Heart left ventricle (tissue), 16 donors: Measurements from ENCODE around the gene PLA2G6. TPM values are rescaled to one million over a fixed set of nuclear protein-coding genes. Genes with fewer than 3 reads are reported as not detected.

Experiments
- ATAC-seq, 4 donors: fragments of 200-7000 bp; cut with Tn5 transposase; one replicate each; pipeline ENCODE4 v1.9.1; 2020 to 2022; ENCODE audit warnings: moderate library complexity in 4 of 4, mild to moderate bottlenecking in 3 of 4, moderate number of reproducible peaks in 1 of 4
- DNase-seq, 5 donors: peaks; one replicate each; pipeline ENCODE4 v3.0.0-alpha.2; 2020
- H3K27ac ChIP-seq, 12 donors: fragments of 200-600 bp; sonication (generic) in 4 of 12; one replicate each; pipeline versions ENCODE4 v1.5.0 to v1.8.0; 2016 to 2022; ENCODE audit warnings: mild to moderate bottlenecking in 2 of 12
- H3K27me3 ChIP-seq, 9 donors: fragments of 200-600 bp; sonication (generic) in 2 of 9; one replicate each; pipeline versions ENCODE4 v1.5.1 to v1.8.0; 2016 to 2022; ENCODE audit warnings: mild to moderate bottlenecking in 3 of 9
- H3K36me3 ChIP-seq, 9 donors: fragments of 200-600 bp; sonication (generic) in 2 of 9; one replicate each; pipeline versions ENCODE4 v1.5.0 to v1.8.0; 2018 to 2022; ENCODE audit warnings: mild to moderate bottlenecking in 2 of 9
- H3K4me1 ChIP-seq, 12 donors: fragments of 200-600 bp; sonication (generic) in 4 of 12; one replicate each; pipeline versions ENCODE4 v1.5.0 to v1.8.0; 2016 to 2022; ENCODE audit warnings: mild to moderate bottlenecking in 3 of 12
- H3K4me3 ChIP-seq, 12 donors: fragments of 200-600 bp; sonication (generic) in 4 of 12; one replicate each; pipeline versions ENCODE4 v1.5.0 to v1.8.0; 2017 to 2022; ENCODE audit warnings: mild to moderate bottlenecking in 9 of 12, moderate library complexity in 4 of 12
- H3K9me3 ChIP-seq, 12 donors: fragments of 200-600 bp; sonication (generic) in 4 of 12; one replicate each; pipeline versions ENCODE4 v1.5.0 to v1.8.0; 2016 to 2022; ENCODE audit warnings: mild to moderate bottlenecking in 1 of 12
- CTCF ChIP-seq, 12 donors: fragments of 200-600 bp; sonication (generic) in 4 of 12; IDR thresholded peaks; one replicate each; pipeline versions ENCODE4 v1.5.0 to v1.8.0; 2018 to 2022; ENCODE audit warnings: antibody characterized with exemption in 12 of 12, mild to moderate bottlenecking in 5 of 12
- POLR2A ChIP-seq, 2 donors: fragments of 450-650 bp; IDR thresholded peaks; one replicate each; pipeline ENCODE4 v1.6.1; 2017; ENCODE audit warnings: antibody characterized with exemption in 2 of 2, mild to moderate bottlenecking in 2 of 2, moderate library complexity in 2 of 2
- WGBS, 4 donors: extraction: QIAGEN DNeasy Blood & Tissue Kit in 2 of 4; methylation state at CpG; one replicate each; pipeline versions ENCODE4 v1.1.5 to v1.1.7; 2013 to 2018; 5-methylcytosine and 5-hydroxymethylcytosine counted together
- intact Hi-C, 10 donors: fragments of 100-400 bp; cut with DNase I; formaldehyde crosslinking; loops; one replicate each; pipeline versions ENCODE4 v1.11.1 to v1.14.2; 2022
- polyA plus RNA-seq, 2 donors: library from polyadenylated mRNA; stranded (reverse); fragments of 200-250 nt; gene quantifications; one replicate each; pipeline ENCODE4 v1.2.3, GENCODE V29; 2013
- total RNA-seq, 9 donors: library from RNA; depleted of rRNA in 2 of 9; stranded (reverse); fragments of >200 nt in 2 of 9; fragmentation: NEBNext Ultra II Directional in 3 of 9; extraction: Animal tissue kit (Norgen Biotek cat#: 25700) in 3 of 9; gene quantifications; one replicate each; pipeline versions ENCODE4 v1.1.0 to v1.2.4, GENCODE V29; 2016 to 2023
- donor health status: ischemic (EF 13 %, LVEDD 7.1; RV severe dilation, severe dysfunction).
- donor health status: healthy with polysubstance abuse.
- donor health status: DM: no; HTN: yes; CAD: no.
- donor health status: DM: no; HTN: no; CAD: no.
- donor health status: ischemic (EF 25% LVEDD 6.9; RV normal size, moderate dysfunction).
- donor health status: ischemic (EF 25% LVEDD 5.7; RV mildly dilated, moderate dysfunction).
- donor health status: healthy.
- donor health status: DM: yes; HTN: yes; CAD: no.
- donor health status: ischemic (EF 35%, LVEDD 5.7; RV mildly dilated, moderate dysfunction).
- donor health status: nonischemic (EF 11% LVEDD 7.7; RV severe dilation, severe dysfunction).
- donor health status: DM: yes; HTN: yes; CAD: no.
- donor health status: PGD.
- donor health status: ischemic (EF 29% LVEDD 5.4; RV normal size, mild dysfunction).
- donor health status: nonischemic (EF 23%, LVEDD 6.1; RV moderate dilation, normal function).

PLA2G6 gene
- total and polyA plus RNA-seq, 11 donors: 4.9 to 17.9 (median 11.0) TPM

GRCh38 chr22:38220653-38221386 lies 39.2 kb upstream of the PLA2G6 start:
- intact Hi-C loops: no loop called here
- no peak overlapping the region for H3K4me3 ChIP-seq
- H3K27ac ChIP-seq: peak overlapping the region in 8 of 12 donors; percentile 81 to 96 (median 89)
- TF ChIP-seq POLR2A (IDR thresholded peaks at IDR 0.05): no peak
- TF ChIP-seq CTCF (IDR thresholded peaks at IDR 0.05): no peak
- H3K36me3 ChIP-seq: peaks cover 0 to 49% (median 40%) of the 10 kb centered on the region in 9 donors
- WGBS, 4 donors: 81 to 91% (median 89%) methylated on average over 20 to 22 of the region's 22 CpGs
- H3K4me1 ChIP-seq: peaks cover 4 to 42% (median 28%) of the 10 kb centered on the region in 12 donors
- DNase-seq: no peak
- ATAC-seq: no peak
- H3K9me3 ChIP-seq: no peaks in the 10 kb centered on the region
- no peaks in the 10 kb centered on the region for H3K27me3 ChIP-seq

- Histone ChIP-seq H3K27me3 (no peaks in the 10 kb centered on the region), H3K4me1 (peaks cover 4 to 42% (median 28%) of the 10 kb centered on the region in 12 donors), H3K4me3 (no peak overlapping the region), H3K9me3 (no peaks in the 10 kb centered on the region), H3K27ac (peak overlapping the region in 10 of 12 donors; percentile 37 to 96 (median 88)), H3K36me3 (peaks cover 0 to 43% (median 33%) of the 10 kb centered on the region in 9 donors)
- no peak for DNase-seq
- peak in 1 of 4 donors; percentile 1 for ATAC-seq
- WGBS, 4 donors: 80 to 85% (median 83%) methylated on average over 7 to 8 of the region's 8 CpGs
- TF ChIP-seq POLR2A (IDR thresholded peaks at IDR 0.05) (no peak), CTCF (IDR thresholded peaks at IDR 0.05) (no peak)
- intact Hi-C loops: no loop called here
Observed at GRCh38 chr22:38220163-38220562, 38.5 kb upstream of the PLA2G6 start.

GRCh38 chr22:38219632-38220031 lies 38.0 kb upstream of the PLA2G6 start:
- peak in 1 of 4 donors; percentile 2 for ATAC-seq
- TF ChIP-seq CTCF (IDR thresholded peaks at IDR 0.05) (no peak), POLR2A (IDR thresholded peaks at IDR 0.05) (no peak)
- 64 to 76% (median 73%) methylated on average over 10 of the region's 10 CpGs for WGBS, 4 donors
- intact Hi-C loops: no loop called here
- Histone ChIP-seq H3K4me3 (no peak overlapping the region), H3K36me3 (peaks cover 0 to 38% (median 28%) of the 10 kb centered on the region in 9 donors), H3K27me3 (no peaks in the 10 kb centered on the region), H3K9me3 (no peaks in the 10 kb centered on the region), H3K27ac (peak overlapping the region in 11 of 12 donors; percentile 26 to 96 (median 87)), H3K4me1 (peaks cover 4 to 44% (median 28%) of the 10 kb centered on the region in 12 donors)
- no peak for DNase-seq
